ENCODE measurements around the gene COL6A3. TPM values are rescaled to one million over a fixed set of nuclear protein-coding genes. Genes with fewer than 3 reads are reported as not detected.

COL6A3 gene
- total RNA-seq, 1 donor from 2014 or later = 0.02 TPM

GRCh38 chr2:237374284-237375060 is 39.5 kb downstream of the COL6A3 start:
- TF ChIP-seq, protein P1, sequence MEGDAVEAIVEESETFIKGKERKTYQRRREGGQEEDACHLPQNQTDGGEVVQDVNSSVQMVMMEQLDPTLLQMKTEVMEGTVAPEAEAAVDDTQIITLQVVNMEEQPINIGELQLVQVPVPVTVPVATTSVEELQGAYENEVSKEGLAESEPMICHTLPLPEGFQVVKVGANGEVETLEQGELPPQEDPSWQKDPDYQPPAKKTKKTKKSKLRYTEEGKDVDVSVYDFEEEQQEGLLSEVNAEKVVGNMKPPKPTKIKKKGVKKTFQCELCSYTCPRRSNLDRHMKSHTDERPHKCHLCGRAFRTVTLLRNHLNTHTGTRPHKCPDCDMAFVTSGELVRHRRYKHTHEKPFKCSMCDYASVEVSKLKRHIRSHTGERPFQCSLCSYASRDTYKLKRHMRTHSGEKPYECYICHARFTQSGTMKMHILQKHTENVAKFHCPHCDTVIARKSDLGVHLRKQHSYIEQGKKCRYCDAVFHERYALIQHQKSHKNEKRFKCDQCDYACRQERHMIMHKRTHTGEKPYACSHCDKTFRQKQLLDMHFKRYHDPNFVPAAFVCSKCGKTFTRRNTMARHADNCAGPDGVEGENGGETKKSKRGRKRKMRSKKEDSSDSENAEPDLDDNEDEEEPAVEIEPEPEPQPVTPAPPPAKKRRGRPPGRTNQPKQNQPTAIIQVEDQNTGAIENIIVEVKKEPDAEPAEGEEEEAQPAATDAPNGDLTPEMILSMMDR (IDR thresholded peaks at IDR 0.05) = no peak
- Mint-ChIP-seq H3K36me3 (ENCODE audit: low read depth) (no peaks in the 10 kb centered on the region), H3K27ac (no peak overlapping the region), H3K4me1 (no peaks in the 10 kb centered on the region), H3K27me3 (peaks cover 11% of the 10 kb centered on the region), H3K4me3 (no peak overlapping the region), H3K9me3 (no peaks in the 10 kb centered on the region)
- intact Hi-C loops (cut with micrococcal nuclease) = no loop called here
- no peak for ATAC-seq (ENCODE audit: low read depth)
- no peak for DNase-seq
- ChIA-PET POLR2A (no interaction called here), CTCF (no interaction called here)

DNA sequence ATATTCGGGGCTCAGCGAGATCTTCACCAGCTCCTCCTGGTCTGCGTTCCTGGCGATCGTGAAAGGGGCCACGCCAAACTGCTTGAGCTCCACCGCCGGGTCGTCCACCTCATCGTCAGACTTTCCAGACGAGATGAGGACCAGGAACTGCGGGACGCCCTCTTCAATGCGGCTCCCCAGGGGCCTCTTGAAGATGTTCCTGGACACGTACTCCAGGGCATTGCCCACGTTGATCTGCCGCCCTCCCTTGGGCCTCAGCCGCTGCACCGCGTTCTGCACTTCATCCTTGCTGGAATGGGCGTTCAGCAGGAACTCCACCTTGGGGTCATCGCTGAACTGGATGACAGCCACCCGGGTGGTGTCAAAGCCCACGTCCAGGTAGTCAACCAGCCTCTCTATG is 42.1 kb downstream of the COL6A3 start:
- POLR2A ChIA-PET = no interaction called here
- H3K36me3 Mint-ChIP-seq (ENCODE audit: low read depth) = no peaks in the 10 kb centered on the region

DNA sequence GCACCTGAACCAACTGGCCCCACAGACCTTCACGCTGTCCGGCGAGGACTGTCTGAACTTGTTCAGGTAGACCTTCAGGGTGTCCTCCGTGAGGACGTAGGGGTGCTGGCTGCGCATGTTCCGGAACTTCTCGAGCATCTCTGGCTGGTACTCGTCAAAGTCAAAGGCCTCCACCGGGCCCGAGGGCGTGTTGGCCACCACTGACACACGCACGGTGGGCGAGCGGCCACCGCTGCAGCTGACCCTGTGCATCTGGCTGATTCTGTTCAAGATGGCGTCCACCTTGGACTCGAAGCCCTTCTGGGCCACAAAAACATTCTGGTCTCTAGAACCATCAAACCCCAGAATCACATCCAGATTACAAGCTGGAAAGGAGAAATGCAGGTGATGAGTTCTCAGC is 48.3 kb downstream of the COL6A3 start:
- intact Hi-C loops (cut with micrococcal nuclease) = no loop called here
- Mint-ChIP-seq H3K9me3 (no peaks in the 10 kb centered on the region), H3K36me3 (ENCODE audit: low read depth) (no peaks in the 10 kb centered on the region), H3K27ac (no peak overlapping the region), H3K27me3 (peaks cover 3% of the 10 kb centered on the region), H3K4me3 (no peak overlapping the region), H3K4me1 (no peaks in the 10 kb centered on the region)
- ATAC-seq (ENCODE audit: low read depth) (no peak), DNase-seq (no peak)
- ChIA-PET CTCF (no interaction called here), POLR2A (no interaction called here)
- TF ChIP-seq, protein P1 (IDR thresholded peaks at IDR 0.05) = no peak

More for the DNA sequence above, 42.1 kb downstream of the COL6A3 start:
- CTCF ChIA-PET = no interaction called here
- peaks cover 4% of the 10 kb centered on the region for H3K27me3 Mint-ChIP-seq
- ATAC-seq (ENCODE audit: low read depth) (no peak), DNase-seq (no peak)
- no peak overlapping the region for H3K27ac Mint-ChIP-seq
- no peaks in the 10 kb centered on the region for H3K4me1 Mint-ChIP-seq
- intact Hi-C loops (cut with micrococcal nuclease) = no loop called here
- TF ChIP-seq, protein P1 (IDR thresholded peaks at IDR 0.05) = no peak
- no peaks in the 10 kb centered on the region for H3K9me3 Mint-ChIP-seq
- no peak overlapping the region for H3K4me3 Mint-ChIP-seq

DNA sequence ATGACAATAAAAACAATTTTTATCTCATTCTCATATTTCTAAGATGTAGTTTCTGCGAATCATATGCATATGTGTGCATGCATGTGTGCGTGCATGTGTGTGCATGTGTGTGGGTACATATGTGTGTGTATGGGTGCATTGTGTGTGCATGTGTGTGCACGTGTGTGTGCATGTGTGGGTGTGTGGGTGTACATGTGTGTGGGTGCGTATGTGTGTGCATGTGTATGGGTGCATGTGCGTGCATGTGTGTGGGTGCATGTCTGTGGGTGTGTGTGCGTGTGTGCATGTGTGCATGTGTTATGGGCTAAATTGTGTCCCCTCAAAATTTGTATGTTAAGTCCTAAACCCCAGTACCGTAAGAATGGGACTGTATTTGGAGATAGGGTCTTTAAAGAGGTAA is 49.3 kb downstream of the COL6A3 start:
- Mint-ChIP-seq H3K4me3 (no peak overlapping the region), H3K9me3 (no peaks in the 10 kb centered on the region), H3K36me3 (ENCODE audit: low read depth) (no peaks in the 10 kb centered on the region), H3K27ac (no peak overlapping the region), H3K27me3 (peaks cover 3% of the 10 kb centered on the region), H3K4me1 (no peaks in the 10 kb centered on the region)
- TF ChIP-seq, protein P1 (IDR thresholded peaks at IDR 0.05) = no peak
- POLR2A ChIA-PET = no interaction called here
- no peak for ATAC-seq (ENCODE audit: low read depth)
- CTCF ChIA-PET = no interaction called here
- DNase-seq = no peak
- intact Hi-C loops (cut with micrococcal nuclease) = no loop called here

GRCh38 chr2:237361194-237362004 is 52.6 kb downstream of the COL6A3 start:
- no peaks in the 10 kb centered on the region for H3K4me1 Mint-ChIP-seq
- no peaks in the 10 kb centered on the region for H3K36me3 Mint-ChIP-seq (ENCODE audit: low read depth)
- ChIA-PET POLR2A (no interaction called here), CTCF (no interaction called here)
- H3K4me3 Mint-ChIP-seq = no peak overlapping the region
- no peak overlapping the region for H3K27ac Mint-ChIP-seq
- DNase-seq (no peak), ATAC-seq (ENCODE audit: low read depth) (no peak)
- TF ChIP-seq, protein P1 (IDR thresholded peaks at IDR 0.05) = no peak
- intact Hi-C loops (cut with micrococcal nuclease) = no loop called here
- no peaks in the 10 kb centered on the region for H3K9me3 Mint-ChIP-seq
- H3K27me3 Mint-ChIP-seq = peaks cover 5% of the 10 kb centered on the region
